ENCODE measurements around the gene SASH1.

GRCh38 chr6:148467926-148468325 is 125.3 kb downstream of the SASH1 start:
- TF ChIP-seq POLR2A (IDR thresholded peaks at IDR 0.05; ENCODE audit: low read depth, low read length), result no peak
- no peak for TF ChIP-seq TAF1 (IDR thresholded peaks at IDR 0.05; ENCODE audit: borderline replicate concordance, low read depth, low read length)
